Keratinocyte (primary cell): ENCODE data around the gene ISM1. TPM values are rescaled to one million over a fixed set of nuclear protein-coding genes. Genes with fewer than 3 reads are reported as not detected.

ENCODE experiments used
- DNase-seq: peaks from one replicate; pipeline ENCODE4 v3.0.0-alpha.2; 2011; ENCODE audit warnings: low read depth, missing footprints, low spot score
- FAIRE-seq: peaks from 2 replicates; lab custom pipeline; 2011; peaks lifted over from hg19 to GRCh38; lab: Jason Lieb, UNC
- H2AFZ ChIP-seq: 2 replicates; pipeline ENCODE4 v1.6.0; 2012; ENCODE audit warnings: low read length, control low read depth, inconsistent platforms; ENCODE audit not compliant: control insufficient read depth
- H3K27ac ChIP-seq: 2 replicates; pipeline ENCODE4 v1.5.1; 2011; ENCODE audit warnings: low read length; ENCODE audit not compliant: control insufficient read depth, insufficient read depth
- H3K27me3 ChIP-seq: 3 replicates; pipeline ENCODE4 v1.6.0; 2011; ENCODE audit warnings: low read length; ENCODE audit not compliant: control insufficient read depth, insufficient read depth; ENCODE audit errors: extremely low read depth
- H3K36me3 ChIP-seq, 2 experiments: 2 replicates in 1 of 2; 3 replicates in 1 of 2; pipeline ENCODE4 v1.5.1; 2011; ENCODE audit warnings: low read length in 2 of 2, mild to moderate bottlenecking in 1 of 2; ENCODE audit not compliant: control insufficient read depth in 2 of 2, insufficient read depth in 2 of 2; ENCODE audit errors: extremely low read depth in 1 of 2
- H3K4me1 ChIP-seq: 3 replicates; pipeline ENCODE4 v1.5.1; 2011; ENCODE audit warnings: low read length; ENCODE audit not compliant: control insufficient read depth, insufficient read depth; ENCODE audit errors: extremely low read depth
- H3K4me2 ChIP-seq: 3 replicates; pipeline ENCODE4 v1.6.0; 2011; ENCODE audit warnings: low read depth, low read length; ENCODE audit not compliant: control insufficient read depth, insufficient read depth; ENCODE audit errors: extremely low read depth
- H3K4me3 ChIP-seq, 3 experiments: fragments of 200-600 bp in 1 of 3; sonication (generic) in 1 of 3; 2 replicates in 2 of 3; 3 replicates in 1 of 3; pipeline ENCODE4 v1.5.1; 2011 to 2016; ENCODE audit warnings: low read length in 3 of 3, mild to moderate bottlenecking in 3 of 3, control low read depth in 2 of 3, inconsistent platforms in 1 of 3, low read depth in 1 of 3, mixed read lengths in 1 of 3, mixed run types in 1 of 3, moderate library complexity in 1 of 3; ENCODE audit not compliant: control insufficient read depth in 2 of 3, insufficient read depth in 2 of 3; ENCODE audit errors: extremely low read depth in 1 of 3
- H3K79me2 ChIP-seq: 2 replicates; pipeline ENCODE4 v1.6.0; 2012; ENCODE audit warnings: low read length; ENCODE audit not compliant: control insufficient read depth, insufficient read depth
- H3K9ac ChIP-seq: 3 replicates; pipeline ENCODE4 v1.6.0; 2011; ENCODE audit warnings: low read length; ENCODE audit not compliant: control insufficient read depth, insufficient read depth; ENCODE audit errors: extremely low read depth
- H3K9me1 ChIP-seq: 3 replicates; pipeline ENCODE4 v1.6.0; 2011; ENCODE audit warnings: low read length; ENCODE audit not compliant: control insufficient read depth, insufficient read depth; ENCODE audit errors: extremely low read depth
- H3K9me3 ChIP-seq: 2 replicates; pipeline ENCODE4 v1.5.1; 2012; ENCODE audit warnings: low read depth, low read length; ENCODE audit not compliant: control insufficient read depth
- H4K20me1 ChIP-seq: 3 replicates; pipeline ENCODE4 v1.6.0; 2011; ENCODE audit warnings: low read length; ENCODE audit not compliant: control insufficient read depth, insufficient read depth; ENCODE audit errors: extremely low read depth
- EZH2 ChIP-seq: IDR thresholded peaks from one replicate; pipeline ENCODE4 v1.6.1; 2012; ENCODE audit warnings: inconsistent platforms, mild to moderate bottlenecking, low read length, moderate library complexity
- dilution Hi-C: fragments of 300-500 bp; cut with MboI; formaldehyde crosslinking; loops from one replicate; pipeline ENCODE4 v1.7.0; 2020; ENCODE audit warnings: low sequenced_read_pairs; ENCODE audit not compliant: extremely low pct_ligation_motif_present
- polyA plus RNA-seq, 5 experiments: library from polyadenylated mRNA; depleted of rRNA in 3 of 5; stranded (reverse) in 3 of 5; stranded (forward) in 1 of 5; unstranded in 1 of 5; fragments of >200 nt; gene quantifications; 1 replicate in 1 of 5; 2 replicates in 3 of 5; 3 replicates in 1 of 5; pipeline versions ENCODE4 v1.2.1 to v1.2.3, GENCODE V29; 2011 to 2012; ENCODE audit warnings: missing spikeins in 2 of 5, low read depth in 1 of 5, low replicate concordance in 1 of 5
- TF ChIP-seq, protein P1 (sequence below), 3 experiments: IDR thresholded peaks in 1 of 3; conservative IDR thresholded peaks in 1 of 3; optimal IDR thresholded peaks in 1 of 3; 2 replicates in 2 of 3; 3 replicates in 1 of 3; pipeline versions ENCODE3 to v1.5.1; 2011; ENCODE audit warnings: low read length in 3 of 3, mild to moderate bottlenecking in 3 of 3, moderate library complexity in 2 of 3, control low read depth in 1 of 3, inconsistent platforms in 1 of 3; ENCODE audit not compliant: insufficient read depth in 2 of 3; ENCODE audit errors: extremely low read depth in 1 of 3

Gene ISM1
- polyA plus RNA-seq, 1 donor (not counting 4 experiments of a cell fraction or from before 2014, with no cell fraction given), result 3.3 TPM

DNA sequence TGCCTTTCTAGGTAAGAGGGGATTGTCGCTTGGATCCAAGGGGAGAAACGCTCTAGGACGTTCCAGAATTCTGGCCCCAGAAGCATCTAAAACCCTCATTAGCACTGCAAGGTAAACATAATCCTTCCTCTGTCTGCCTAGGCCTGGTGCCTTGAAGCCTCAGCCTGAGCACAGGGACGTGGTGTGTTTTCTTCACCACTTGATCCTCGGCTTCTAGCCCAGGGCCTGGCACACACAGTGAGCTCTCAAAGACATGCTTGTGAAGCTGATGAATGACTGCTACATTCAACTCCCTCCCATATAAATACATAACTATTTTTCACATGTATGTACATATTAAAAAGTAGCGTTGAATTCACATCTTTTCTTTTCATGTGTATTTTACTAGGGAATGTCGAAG, 100.3 kb downstream of the ISM1 start:
- H4K20me1 ChIP-seq, result no peaks in the 10 kb centered on the region
- H3K79me2 ChIP-seq, result no peaks in the 10 kb centered on the region
- H2AFZ ChIP-seq, result no peak overlapping the region
- FAIRE-seq (no peak), DNase-seq (no peak)
- H3K9ac ChIP-seq, result no peak overlapping the region
- no peaks in the 10 kb centered on the region for H3K27me3 ChIP-seq
- H3K4me3 ChIP-seq, result no peak overlapping the region
- H3K36me3 ChIP-seq, result no peaks in the 10 kb centered on the region
- H3K4me2 ChIP-seq, result no peak overlapping the region
- H3K27ac ChIP-seq, result no peak overlapping the region
- no peak for TF ChIP-seq EZH2
- TF ChIP-seq, protein P1, sequence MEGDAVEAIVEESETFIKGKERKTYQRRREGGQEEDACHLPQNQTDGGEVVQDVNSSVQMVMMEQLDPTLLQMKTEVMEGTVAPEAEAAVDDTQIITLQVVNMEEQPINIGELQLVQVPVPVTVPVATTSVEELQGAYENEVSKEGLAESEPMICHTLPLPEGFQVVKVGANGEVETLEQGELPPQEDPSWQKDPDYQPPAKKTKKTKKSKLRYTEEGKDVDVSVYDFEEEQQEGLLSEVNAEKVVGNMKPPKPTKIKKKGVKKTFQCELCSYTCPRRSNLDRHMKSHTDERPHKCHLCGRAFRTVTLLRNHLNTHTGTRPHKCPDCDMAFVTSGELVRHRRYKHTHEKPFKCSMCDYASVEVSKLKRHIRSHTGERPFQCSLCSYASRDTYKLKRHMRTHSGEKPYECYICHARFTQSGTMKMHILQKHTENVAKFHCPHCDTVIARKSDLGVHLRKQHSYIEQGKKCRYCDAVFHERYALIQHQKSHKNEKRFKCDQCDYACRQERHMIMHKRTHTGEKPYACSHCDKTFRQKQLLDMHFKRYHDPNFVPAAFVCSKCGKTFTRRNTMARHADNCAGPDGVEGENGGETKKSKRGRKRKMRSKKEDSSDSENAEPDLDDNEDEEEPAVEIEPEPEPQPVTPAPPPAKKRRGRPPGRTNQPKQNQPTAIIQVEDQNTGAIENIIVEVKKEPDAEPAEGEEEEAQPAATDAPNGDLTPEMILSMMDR (optimal IDR thresholded peaks at IDR 0.05 in 1 of 3, IDR thresholded peaks at IDR 0.05 in 1 of 3, conservative IDR thresholded peaks at IDR 0.05 in 1 of 3; ENCODE audit: extremely low read depth in 1 of 3, insufficient read depth in 2 of 3, low read length in 3 of 3), result no peak
- H3K9me3 ChIP-seq, result no peaks in the 10 kb centered on the region
- dilution Hi-C loops, result no loop called here
- H3K4me1 ChIP-seq, result no peaks in the 10 kb centered on the region
- no peaks in the 10 kb centered on the region for H3K9me1 ChIP-seq

DNA sequence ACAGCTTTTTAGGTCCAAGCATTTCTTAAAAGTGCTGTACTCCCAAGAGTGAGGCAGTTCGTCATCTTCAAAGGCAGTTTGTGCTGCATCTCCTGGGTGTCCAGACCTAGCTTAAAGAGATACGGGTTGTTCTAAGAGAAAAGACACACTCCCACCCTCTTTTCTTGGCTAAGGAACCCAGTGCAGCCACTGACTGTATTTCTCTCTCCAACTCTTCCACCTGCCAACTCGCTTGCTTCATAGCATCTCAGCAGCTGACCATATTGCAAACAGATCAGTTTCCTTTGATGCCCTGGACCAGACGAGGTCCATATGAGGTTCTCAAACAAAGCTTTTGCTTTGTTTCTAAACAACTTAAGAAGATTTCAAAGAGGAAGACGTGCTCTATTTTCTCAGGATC, 101.1 kb downstream of the ISM1 start:
- dilution Hi-C loops, result no loop called here
- DNase-seq (no peak), FAIRE-seq (no peak)
- no peak overlapping the region for H3K4me3 ChIP-seq
- H3K79me2 ChIP-seq, result no peaks in the 10 kb centered on the region
- no peaks in the 10 kb centered on the region for H3K4me1 ChIP-seq
- H3K36me3 ChIP-seq, result no peaks in the 10 kb centered on the region
- no peak overlapping the region for H3K9ac ChIP-seq
- no peaks in the 10 kb centered on the region for H4K20me1 ChIP-seq
- no peak overlapping the region for H3K4me2 ChIP-seq
- TF ChIP-seq, protein P1 (optimal IDR thresholded peaks at IDR 0.05 in 1 of 3, IDR thresholded peaks at IDR 0.05 in 1 of 3, conservative IDR thresholded peaks at IDR 0.05 in 1 of 3; ENCODE audit: extremely low read depth in 1 of 3, insufficient read depth in 2 of 3, low read length in 3 of 3), result no peak
- no peak for TF ChIP-seq EZH2
- H3K9me1 ChIP-seq, result no peaks in the 10 kb centered on the region
- H3K9me3 ChIP-seq, result no peaks in the 10 kb centered on the region
- no peak overlapping the region for H2AFZ ChIP-seq
- no peaks in the 10 kb centered on the region for H3K27me3 ChIP-seq
- H3K27ac ChIP-seq, result no peak overlapping the region
